T-helper 2 cell (primary cell): Measurements from ENCODE around the gene SFPQ.
"Not testable (repeated sequence)": the region's sequence is repeated elsewhere in the genome, so short reads cannot be mapped to it uniquely, and the experiment has no call there.

Experiments
- DNase-seq, 5 experiments: peaks; one replicate each; pipeline versions ENCODE4 v3.0.0 to v3.0.0-alpha.2; 2012 to 2022

Gene SFPQ

GRCh38 chr1:35187816-35188342, 5.1 kb downstream of the SFPQ start:
- no peak for DNase-seq

DNA sequence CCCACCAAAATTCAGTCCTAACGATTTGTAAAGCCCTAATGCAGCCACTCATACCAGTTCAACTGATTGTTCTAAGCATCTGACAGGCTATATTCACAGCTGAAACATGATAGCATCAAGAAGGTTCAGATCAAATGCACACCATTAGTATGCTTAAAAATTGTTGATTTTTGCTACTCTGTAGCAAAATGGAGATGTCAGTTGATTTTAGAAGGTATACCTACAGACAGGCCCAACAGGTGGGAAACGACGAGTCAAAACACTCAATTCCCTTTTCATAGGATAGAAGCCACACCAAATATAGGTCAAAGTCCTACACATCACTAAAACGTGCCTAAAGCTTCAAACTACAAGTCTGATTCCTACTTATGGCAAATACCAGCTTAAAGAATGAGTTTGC, 6.7 kb downstream of the SFPQ start:
- no peak for DNase-seq

DNA sequence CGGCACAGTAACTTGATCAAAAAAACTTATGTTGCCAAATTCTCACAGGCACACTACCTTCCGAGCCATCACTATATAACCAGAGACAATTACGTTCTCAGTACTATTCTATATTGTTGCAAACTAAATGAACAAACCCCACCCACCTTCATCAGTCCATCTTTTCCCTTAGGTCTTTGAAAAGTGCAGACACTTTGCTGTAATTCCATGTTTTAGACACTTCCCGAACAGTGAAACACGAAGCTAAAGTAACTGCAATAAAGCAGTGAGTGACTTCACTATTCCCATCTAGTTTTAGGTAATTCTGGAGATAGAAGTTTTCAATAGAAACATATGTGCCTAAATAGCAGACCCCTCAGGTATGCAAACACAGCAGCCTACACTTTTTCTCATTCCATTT, 7.7 kb downstream of the SFPQ start:
- DNase-seq = no peak

DNA sequence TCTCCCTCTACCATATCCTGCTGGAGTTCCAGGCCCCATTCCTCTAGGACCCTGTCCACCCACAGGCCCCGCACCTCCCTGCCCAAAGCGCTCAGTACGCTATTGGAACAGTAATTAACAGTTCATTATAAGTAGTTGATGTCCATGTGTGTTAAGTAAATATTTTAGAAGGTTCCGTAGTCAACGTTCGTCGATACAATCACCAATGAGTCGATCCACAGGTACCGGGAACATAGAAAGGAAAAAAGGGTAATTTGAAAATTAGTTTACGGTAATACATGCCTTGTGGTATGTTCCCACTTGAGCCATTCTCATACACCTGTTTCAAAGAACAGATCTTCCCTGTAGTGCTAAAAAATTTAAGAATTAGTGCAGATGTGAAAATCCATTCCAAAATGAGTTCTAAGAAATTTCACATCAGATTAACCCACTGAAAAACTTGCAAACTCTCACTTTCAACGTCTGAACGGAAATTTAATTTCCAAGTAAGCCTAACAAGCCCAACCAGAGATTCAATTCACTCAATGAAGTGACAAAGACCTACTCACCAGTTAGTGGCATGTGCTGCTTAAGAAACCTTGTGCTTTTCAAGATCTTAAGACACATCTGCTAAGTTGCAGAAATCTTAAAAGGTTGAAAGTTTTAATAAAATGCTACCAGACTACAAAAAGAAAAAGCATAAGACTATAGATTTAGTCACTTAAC, 8.3 kb downstream of the SFPQ start:
- peak in 1 of 5 experiments; percentile 44 for DNase-seq

- no peak for DNase-seq
Measured at GRCh38 chr1:35181790-35182455, 11.0 kb downstream of the SFPQ start.

- peak in 1 of 5 experiments; percentile 62 for DNase-seq
Measured at GRCh38 chr1:35180776-35181374, 12.1 kb downstream of the SFPQ start.

DNA sequence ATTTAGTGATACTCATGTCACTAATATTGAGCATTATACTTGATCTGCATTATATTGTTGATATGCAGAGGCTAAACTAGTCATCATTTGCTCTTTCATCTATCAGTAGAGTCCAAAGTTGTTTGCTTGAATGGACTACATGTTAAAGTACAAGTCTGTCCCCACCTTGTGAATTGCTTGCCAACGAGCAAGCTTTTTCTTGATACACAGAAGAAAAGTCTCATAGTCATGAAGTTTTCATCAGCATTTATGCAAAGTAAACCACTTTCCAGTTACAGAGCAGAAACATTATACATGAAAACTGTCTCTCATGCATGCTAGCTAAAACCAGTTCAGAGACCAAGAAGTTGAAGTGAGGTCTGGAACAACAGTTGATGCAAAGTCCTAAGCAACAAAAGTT, 13.0 kb downstream of the SFPQ start:
- no peak for DNase-seq

- no peak for DNase-seq
Measured at GRCh38 chr1:35178874-35179380, 14.0 kb downstream of the SFPQ start.

- DNase-seq = no peak
Measured at GRCh38 chr1:35178295-35178695, 14.7 kb downstream of the SFPQ start.

DNA sequence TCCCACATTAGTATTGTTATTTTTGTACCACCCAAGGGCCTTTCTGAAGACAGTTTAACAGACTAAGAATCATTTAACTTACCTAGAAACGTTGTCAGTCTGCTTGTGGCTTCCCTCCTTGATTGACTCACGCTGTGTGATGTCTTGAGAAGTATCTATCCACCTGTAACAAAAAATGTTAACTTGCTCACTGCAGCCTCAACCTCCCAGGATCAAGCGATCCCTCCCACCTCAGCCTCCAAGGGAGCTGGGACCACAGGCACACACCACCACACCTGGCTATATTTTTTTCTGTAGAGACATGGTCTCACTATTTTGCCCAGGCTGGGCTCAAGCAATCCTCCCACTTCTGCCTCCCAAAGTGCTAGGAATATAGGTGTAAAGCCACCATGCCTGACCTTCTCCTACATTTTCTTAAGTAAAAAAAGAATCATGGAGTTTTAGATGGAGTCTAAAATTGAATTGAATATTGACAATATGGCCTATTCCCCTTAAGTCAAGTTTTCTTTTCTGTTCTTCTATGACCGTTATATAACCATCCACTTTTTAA, 15.6 kb downstream of the SFPQ start:
- no peak for DNase-seq

DNA sequence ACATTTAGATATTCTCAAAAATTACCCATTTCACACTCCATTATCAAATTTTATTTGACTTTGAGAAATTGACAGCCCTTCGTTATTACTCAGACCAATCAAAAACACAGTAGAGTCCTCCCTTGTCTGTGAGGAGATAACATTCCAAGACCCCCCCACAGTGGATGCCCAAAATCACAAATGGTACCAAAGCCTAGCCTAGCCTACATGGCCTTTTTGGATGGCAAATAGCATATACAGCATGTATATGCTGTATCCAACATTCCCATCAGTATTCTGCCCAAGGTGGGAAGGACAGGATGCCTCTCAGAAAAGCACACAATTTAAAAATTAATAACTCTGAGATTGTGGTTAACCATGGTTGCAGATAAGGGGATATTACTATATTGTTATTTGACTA, 17.3 kb downstream of the SFPQ start:
- no peak for DNase-seq

- DNase-seq = no peak
Measured at GRCh38 chr1:35175098-35175576, 17.8 kb downstream of the SFPQ start.

DNA sequence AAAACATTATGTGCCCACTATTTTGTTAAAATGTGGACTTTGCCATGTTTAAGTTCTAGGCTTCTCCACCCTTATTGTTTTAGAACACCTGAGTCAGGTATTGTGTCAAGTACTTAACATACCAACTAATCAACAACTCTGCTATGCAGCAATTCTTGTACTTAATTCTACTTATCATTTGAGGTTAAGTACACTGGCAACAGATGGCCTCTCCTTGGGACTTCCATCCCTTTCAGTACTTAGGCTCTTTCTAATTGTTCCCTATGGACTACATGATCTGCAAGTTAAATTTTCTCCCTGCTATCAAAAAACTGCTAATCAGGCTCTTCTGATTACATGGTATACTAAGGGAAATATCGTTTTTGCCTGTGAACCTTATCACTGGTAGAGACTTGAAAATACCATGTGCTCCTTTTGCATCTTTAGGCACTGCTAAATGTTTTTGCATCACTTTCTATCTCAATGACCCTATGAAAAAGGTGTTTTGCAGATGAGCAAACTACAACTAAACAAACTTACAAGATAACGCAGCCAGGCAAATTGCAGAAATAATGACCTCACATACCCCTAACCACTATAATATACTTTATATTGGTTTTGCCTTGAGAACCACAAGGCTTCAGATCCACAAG, 18.9 kb downstream of the SFPQ start:
- no peak for DNase-seq

DNA sequence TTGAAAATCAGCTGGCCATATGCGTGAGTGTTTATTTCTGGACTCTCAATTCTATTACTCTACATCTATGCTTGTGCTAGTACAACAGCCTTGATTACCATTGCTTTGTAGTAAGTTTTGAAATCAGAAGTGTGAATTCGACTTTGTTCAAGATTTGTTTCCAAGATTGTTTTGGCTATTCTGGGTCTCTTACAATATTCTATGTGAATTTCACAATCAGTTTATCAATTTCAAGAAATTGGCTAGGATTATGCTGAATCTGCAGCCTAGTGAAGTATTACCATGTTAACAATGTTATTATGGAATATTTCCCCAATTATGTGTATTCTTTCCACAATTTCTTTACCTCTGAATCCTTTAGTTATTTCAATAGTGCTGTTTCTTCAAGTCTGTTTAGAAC, 19.5 kb downstream of the SFPQ start:
- no peak for DNase-seq

GRCh38 chr1:35172022-35172421, 20.9 kb downstream of the SFPQ start:
- DNase-seq = no peak

DNA sequence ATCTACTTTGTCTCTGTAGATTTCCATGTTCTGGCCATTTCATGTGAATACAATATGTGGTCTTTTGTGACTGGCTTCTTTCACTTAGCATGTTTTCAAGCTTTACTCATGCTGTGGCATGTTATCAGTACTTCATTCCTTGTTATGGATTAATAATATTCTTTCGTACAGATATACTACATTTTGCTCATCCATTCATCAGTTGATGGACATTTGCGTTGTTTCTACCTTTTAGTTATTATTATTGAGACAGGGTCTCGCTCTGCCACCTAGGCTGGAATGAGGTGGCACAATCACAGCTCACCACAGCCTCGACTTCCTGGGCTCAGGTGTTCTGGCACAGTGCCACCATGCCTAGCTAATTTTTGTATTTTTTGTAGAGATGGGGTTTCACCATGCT, 21.4 kb downstream of the SFPQ start:
- DNase-seq = no peak

DNA sequence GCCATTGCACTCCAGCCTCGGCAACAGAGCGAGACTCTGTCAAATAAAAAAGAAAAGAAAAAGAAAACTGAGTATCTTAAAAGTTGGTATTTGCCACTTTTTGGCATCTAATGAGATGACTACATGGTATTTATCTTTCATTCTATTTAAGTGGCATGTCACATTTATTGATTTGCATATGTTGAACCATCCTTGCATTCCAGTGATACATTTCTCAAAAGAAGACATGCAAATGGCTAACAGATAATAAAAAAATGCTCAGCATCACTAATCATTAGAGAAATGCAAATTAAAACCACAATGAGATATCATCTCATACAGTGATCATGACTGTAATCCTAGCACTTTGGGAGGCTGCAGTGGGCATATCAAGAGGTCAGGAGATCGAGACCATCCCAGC, 28.1 kb downstream of the SFPQ start:
- peak in 1 of 5 experiments; percentile 32 for DNase-seq

GRCh38 chr1:35151220-35151619, 41.7 kb downstream of the SFPQ start:
- no peak for DNase-seq

- peak in 1 of 5 experiments; percentile 66 for DNase-seq
Measured at GRCh38 chr1:35145892-35146549, 46.9 kb downstream of the SFPQ start.

DNA sequence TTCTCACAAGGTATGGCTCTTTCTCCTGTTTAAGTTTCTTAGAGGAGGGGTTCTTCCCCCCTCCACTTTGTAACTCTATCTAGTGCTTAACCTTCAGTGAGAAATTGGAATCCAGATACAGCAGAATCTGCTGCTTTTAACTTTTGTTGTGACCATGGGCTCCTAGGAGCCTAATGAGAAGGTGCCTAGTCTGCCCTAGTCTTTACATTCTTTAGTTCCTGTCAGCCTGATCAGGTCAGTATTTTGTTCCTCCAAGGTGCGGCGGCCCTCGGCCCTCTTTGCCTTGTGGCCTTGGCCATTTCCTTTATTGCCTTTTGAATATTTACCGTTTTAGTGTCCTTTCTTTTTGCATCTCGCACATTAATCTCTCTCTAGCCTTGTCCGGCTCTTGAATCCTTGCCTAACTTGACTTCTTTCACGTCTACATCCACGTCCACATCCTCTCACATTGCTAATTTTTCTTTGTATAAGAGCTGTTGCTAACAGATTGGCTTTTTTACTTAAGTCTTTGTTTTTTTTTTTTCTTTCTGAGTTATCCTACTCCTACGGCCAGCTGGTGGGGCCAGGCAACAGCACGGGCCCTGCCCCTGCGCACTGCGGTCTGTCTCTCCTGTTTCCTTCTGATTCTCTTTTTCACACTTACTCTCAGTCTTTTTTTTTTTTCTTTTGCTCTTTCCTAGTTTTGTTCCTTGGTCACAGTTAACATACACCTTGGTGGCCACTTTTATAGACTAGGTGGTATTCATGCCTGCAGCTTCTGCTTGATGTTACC, 49.0 kb downstream of the SFPQ start:
- no peak for DNase-seq

GRCh38 chr1:35142728-35143127, 50.2 kb downstream of the SFPQ start:
- DNase-seq = not testable (repeated sequence)
